ENCODE measurements around the gene DPYD.

The DPYD gene

GRCh38 chr1:97781762-97782337, 139.0 kb downstream of the DPYD start:
- no peaks in the 10 kb centered on the region for H3K9me3 ChIP-seq (ENCODE audit: insufficient read depth, low read depth, low read length)
- H3K4me3 ChIP-seq (ENCODE audit: low read length) = no peak overlapping the region
- H3K36me3 ChIP-seq (ENCODE audit: insufficient read depth, low read length) = no peaks in the 10 kb centered on the region
- H3K27me3 ChIP-seq (ENCODE audit: insufficient read depth, low read length) = no peaks in the 10 kb centered on the region
- no peaks in the 10 kb centered on the region for H3K4me1 ChIP-seq (ENCODE audit: insufficient read depth, low read length)
- no peak overlapping the region for H3K27ac ChIP-seq (ENCODE audit: low read depth, low read length)
- no peak overlapping the region for H3K9ac ChIP-seq (ENCODE audit: low read depth, low read length)
- whole genome bisulfite sequencing = 96% methylated on average over 4 of the region's 4 CpGs

- whole genome bisulfite sequencing = 91% methylated on average over 2 of the region's 2 CpGs
- Histone ChIP-seq H3K36me3 (ENCODE audit: insufficient read depth, low read length) (no peaks in the 10 kb centered on the region), H3K4me1 (ENCODE audit: insufficient read depth, low read length) (no peaks in the 10 kb centered on the region), H3K9me3 (ENCODE audit: insufficient read depth, low read depth, low read length) (no peaks in the 10 kb centered on the region), H3K4me3 (ENCODE audit: low read length) (no peak overlapping the region), H3K27ac (ENCODE audit: low read depth, low read length) (no peak overlapping the region), H3K27me3 (ENCODE audit: insufficient read depth, low read length) (no peaks in the 10 kb centered on the region), H3K9ac (ENCODE audit: low read depth, low read length) (no peak overlapping the region)
Observed at GRCh38 chr1:97780884-97781283, 139.9 kb downstream of the DPYD start.

- H3K9me3 ChIP-seq (ENCODE audit: insufficient read depth, low read depth, low read length) = no peaks in the 10 kb centered on the region
- H3K4me3 ChIP-seq (ENCODE audit: low read length) = no peak overlapping the region
- H3K36me3 ChIP-seq (ENCODE audit: insufficient read depth, low read length) = no peaks in the 10 kb centered on the region
- H3K27me3 ChIP-seq (ENCODE audit: insufficient read depth, low read length) = no peaks in the 10 kb centered on the region
- no peak overlapping the region for H3K27ac ChIP-seq (ENCODE audit: low read depth, low read length)
- H3K4me1 ChIP-seq (ENCODE audit: insufficient read depth, low read length) = no peaks in the 10 kb centered on the region
- no peak overlapping the region for H3K9ac ChIP-seq (ENCODE audit: low read depth, low read length)
Observed at GRCh38 chr1:97778718-97779117, 142.1 kb downstream of the DPYD start.

- no peak overlapping the region for H3K9ac ChIP-seq (ENCODE audit: low read depth, low read length)
- H3K4me1 ChIP-seq (ENCODE audit: insufficient read depth, low read length) = no peaks in the 10 kb centered on the region
- no peak overlapping the region for H3K4me3 ChIP-seq (ENCODE audit: low read length)
- no CpG with 5 or more reads among the region's 2 CpGs for WGBS
- H3K9me3 ChIP-seq (ENCODE audit: insufficient read depth, low read depth, low read length) = no peaks in the 10 kb centered on the region
- H3K27me3 ChIP-seq (ENCODE audit: insufficient read depth, low read length) = no peaks in the 10 kb centered on the region
- H3K36me3 ChIP-seq (ENCODE audit: insufficient read depth, low read length) = no peaks in the 10 kb centered on the region
- no peak overlapping the region for H3K27ac ChIP-seq (ENCODE audit: low read depth, low read length)
Observed at GRCh38 chr1:97770376-97770775, 150.5 kb downstream of the DPYD start.

- H3K4me1 ChIP-seq (ENCODE audit: insufficient read depth, low read length) = no peaks in the 10 kb centered on the region
- no peaks in the 10 kb centered on the region for H3K27me3 ChIP-seq (ENCODE audit: insufficient read depth, low read length)
- H3K4me3 ChIP-seq (ENCODE audit: low read length) = no peak overlapping the region
- H3K9ac ChIP-seq (ENCODE audit: low read depth, low read length) = no peak overlapping the region
- H3K9me3 ChIP-seq (ENCODE audit: insufficient read depth, low read depth, low read length) = no peaks in the 10 kb centered on the region
- no peak overlapping the region for H3K27ac ChIP-seq (ENCODE audit: low read depth, low read length)
- no peaks in the 10 kb centered on the region for H3K36me3 ChIP-seq (ENCODE audit: insufficient read depth, low read length)
- WGBS = 94% methylated on average over 4 of the region's 4 CpGs
Observed at GRCh38 chr1:97767381-97767780, 153.5 kb downstream of the DPYD start.

GRCh38 chr1:97764991-97765390, 155.8 kb downstream of the DPYD start:
- Histone ChIP-seq H3K27ac (ENCODE audit: low read depth, low read length) (no peak overlapping the region), H3K36me3 (ENCODE audit: insufficient read depth, low read length) (no peaks in the 10 kb centered on the region)
- WGBS = no CpG with 5 or more reads among the region's 1 CpG

GRCh38 chr1:97761637-97762036, 159.2 kb downstream of the DPYD start:
- WGBS = 87% methylated on average over 1 of the region's 1 CpG
- H3K27me3 ChIP-seq (ENCODE audit: insufficient read depth, low read length) = no peaks in the 10 kb centered on the region

More at GRCh38 chr1:97764991-97765390, 155.8 kb downstream of the DPYD start:
- Histone ChIP-seq H3K4me3 (ENCODE audit: low read length) (no peak overlapping the region), H3K4me1 (ENCODE audit: insufficient read depth, low read length) (no peaks in the 10 kb centered on the region), H3K9me3 (ENCODE audit: insufficient read depth, low read depth, low read length) (no peaks in the 10 kb centered on the region), H3K27me3 (ENCODE audit: insufficient read depth, low read length) (no peaks in the 10 kb centered on the region), H3K9ac (ENCODE audit: low read depth, low read length) (no peak overlapping the region)

GRCh38 chr1:97759078-97759477, 161.8 kb downstream of the DPYD start:
- H3K27me3 ChIP-seq (ENCODE audit: insufficient read depth, low read length) = no peaks in the 10 kb centered on the region
- H3K9ac ChIP-seq (ENCODE audit: low read depth, low read length) = no peak overlapping the region
- no peaks in the 10 kb centered on the region for H3K4me1 ChIP-seq (ENCODE audit: insufficient read depth, low read length)
- H3K4me3 ChIP-seq (ENCODE audit: low read length) = no peak overlapping the region
- no peaks in the 10 kb centered on the region for H3K9me3 ChIP-seq (ENCODE audit: insufficient read depth, low read depth, low read length)
- no peak overlapping the region for H3K27ac ChIP-seq (ENCODE audit: low read depth, low read length)
- H3K36me3 ChIP-seq (ENCODE audit: insufficient read depth, low read length) = no peaks in the 10 kb centered on the region
- 92% methylated on average over 2 of the region's 2 CpGs for WGBS

More at GRCh38 chr1:97761637-97762036, 159.2 kb downstream of the DPYD start:
- H3K36me3 ChIP-seq (ENCODE audit: insufficient read depth, low read length) = no peaks in the 10 kb centered on the region
- no peaks in the 10 kb centered on the region for H3K4me1 ChIP-seq (ENCODE audit: insufficient read depth, low read length)
- H3K9ac ChIP-seq (ENCODE audit: low read depth, low read length) = no peak overlapping the region
- H3K27ac ChIP-seq (ENCODE audit: low read depth, low read length) = no peak overlapping the region
- no peak overlapping the region for H3K4me3 ChIP-seq (ENCODE audit: low read length)
- H3K9me3 ChIP-seq (ENCODE audit: insufficient read depth, low read depth, low read length) = no peaks in the 10 kb centered on the region

- Histone ChIP-seq H3K4me3 (ENCODE audit: low read length) (no peak overlapping the region), H3K4me1 (ENCODE audit: insufficient read depth, low read length) (no peaks in the 10 kb centered on the region), H3K36me3 (ENCODE audit: insufficient read depth, low read length) (no peaks in the 10 kb centered on the region), H3K9me3 (ENCODE audit: insufficient read depth, low read depth, low read length) (no peaks in the 10 kb centered on the region), H3K27ac (ENCODE audit: low read depth, low read length) (no peak overlapping the region), H3K27me3 (ENCODE audit: insufficient read depth, low read length) (no peaks in the 10 kb centered on the region), H3K9ac (ENCODE audit: low read depth, low read length) (no peak overlapping the region)
- WGBS = 100% methylated on average over 1 of the region's 1 CpG
Observed at GRCh38 chr1:97758541-97759057, 162.2 kb downstream of the DPYD start.

GRCh38 chr1:97745912-97746311, 174.9 kb downstream of the DPYD start:
- Histone ChIP-seq H3K9ac (ENCODE audit: low read depth, low read length) (no peak overlapping the region), H3K4me1 (ENCODE audit: insufficient read depth, low read length) (no peaks in the 10 kb centered on the region; the same call in 1 of the 2 replicates), H3K9me3 (ENCODE audit: insufficient read depth, low read depth, low read length) (no peaks in the 10 kb centered on the region), H3K36me3 (ENCODE audit: insufficient read depth, low read length) (no peaks in the 10 kb centered on the region), H3K27me3 (ENCODE audit: insufficient read depth, low read length) (no peaks in the 10 kb centered on the region), H3K27ac (ENCODE audit: low read depth, low read length) (no peak overlapping the region), H3K4me3 (ENCODE audit: low read length) (no peak overlapping the region)

- Histone ChIP-seq H3K9me3 (ENCODE audit: insufficient read depth, low read depth, low read length) (no peaks in the 10 kb centered on the region), H3K9ac (ENCODE audit: low read depth, low read length) (no peak overlapping the region), H3K27ac (ENCODE audit: low read depth, low read length) (no peak overlapping the region), H3K27me3 (ENCODE audit: insufficient read depth, low read length) (no peaks in the 10 kb centered on the region), H3K4me1 (ENCODE audit: insufficient read depth, low read length) (no peaks in the 10 kb centered on the region; the same call in 1 of the 2 replicates), H3K4me3 (ENCODE audit: low read length) (no peak overlapping the region), H3K36me3 (ENCODE audit: insufficient read depth, low read length) (no peaks in the 10 kb centered on the region)
Observed at GRCh38 chr1:97744977-97745376, 175.9 kb downstream of the DPYD start.

GRCh38 chr1:97743129-97743528, 177.7 kb downstream of the DPYD start:
- H3K4me1 ChIP-seq (ENCODE audit: insufficient read depth, low read length) = no peaks in the 10 kb centered on the region; the same call in 1 of the 2 replicates
- no peaks in the 10 kb centered on the region for H3K36me3 ChIP-seq (ENCODE audit: insufficient read depth, low read length)
- no peak overlapping the region for H3K9ac ChIP-seq (ENCODE audit: low read depth, low read length)
- H3K9me3 ChIP-seq (ENCODE audit: insufficient read depth, low read depth, low read length) = no peaks in the 10 kb centered on the region
- no peak overlapping the region for H3K27ac ChIP-seq (ENCODE audit: low read depth, low read length)
- 96% methylated on average over 3 of the region's 3 CpGs for WGBS
- no peaks in the 10 kb centered on the region for H3K27me3 ChIP-seq (ENCODE audit: insufficient read depth, low read length)
- no peak overlapping the region for H3K4me3 ChIP-seq (ENCODE audit: low read length)
